Thyroid gland (tissue), 4 donors: Measurements from ENCODE around the gene SLC38A11.

Source experiments
- CTCF ChIP-seq, 6 experiments: fragments of 200-600 bp in 3 of 6; fragments of 450-650 bp in 3 of 6; sonication (generic) in 3 of 6; IDR thresholded peaks; one replicate each; pipeline ENCODE4 v1.5.1; 2016 to 2019; ENCODE audit warnings: antibody characterized with exemption in 6 of 6, mild to moderate bottlenecking in 2 of 6, inconsistent platforms in 1 of 6, moderate library complexity in 1 of 6
- POLR2A ChIP-seq, 2 donors: fragments of 450-650 bp; IDR thresholded peaks; one replicate each; pipeline ENCODE4 v1.6.1; 2017; ENCODE audit warnings: antibody characterized with exemption in 2 of 2, mild to moderate bottlenecking in 2 of 2, moderate library complexity in 1 of 2

- TF ChIP-seq CTCF (IDR thresholded peaks at IDR 0.05), result no peak
- TF ChIP-seq POLR2A (IDR thresholded peaks at IDR 0.05), result no peak
Observed at GRCh38 chr2:164948540-164948939, 6.8 kb downstream of the SLC38A11 start.
